ENCODE data around the gene ARHGAP44. TPM values are rescaled to one million over a fixed set of nuclear protein-coding genes. Genes with fewer than 3 reads are reported as not detected.

Gene ARHGAP44
- total RNA-seq, 1 donor from 2014 or later, result 0.79 TPM

- no peak for TF ChIP-seq CTCF (IDR thresholded peaks at IDR 0.05; ENCODE audit: insufficient read depth, low read length, severe bottlenecking)
- no peak for DNase-seq (ENCODE audit: low read depth)
Observed at GRCh38 chr17:12902046-12902445, 112.7 kb downstream of the ARHGAP44 start.

DNA sequence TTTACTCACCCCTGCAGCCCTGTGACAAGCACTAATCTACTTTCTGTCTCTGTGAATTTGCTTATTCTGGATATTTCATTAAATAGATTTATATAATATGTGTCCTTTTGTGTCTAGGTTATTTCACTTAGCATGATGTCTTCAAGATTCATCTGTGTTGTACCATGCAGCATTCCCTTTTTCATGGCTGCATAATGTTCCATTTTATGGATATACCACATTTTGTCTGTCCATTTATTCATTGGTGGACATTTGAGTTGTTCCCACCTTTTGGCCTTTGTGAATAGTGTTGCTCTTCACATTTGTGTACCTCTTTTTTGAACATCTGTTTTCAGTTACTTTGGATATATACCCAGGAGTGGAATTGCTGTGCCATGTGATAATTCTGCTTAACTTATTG, 118.2 kb downstream of the ARHGAP44 start:
- no peaks in the 10 kb centered on the region for H3K36me3 ChIP-seq (ENCODE audit: control insufficient read depth, insufficient read depth, low read length)
- FAIRE-seq (no peak), DNase-seq (ENCODE audit: low read depth) (no peak)
- no peak overlapping the region for H3K4me3 ChIP-seq (ENCODE audit: low read depth, low read length)
- TF ChIP-seq CTCF (IDR thresholded peaks at IDR 0.05; ENCODE audit: insufficient read depth, low read length, severe bottlenecking), result no peak
- no peaks in the 10 kb centered on the region for H3K27me3 ChIP-seq (ENCODE audit: control insufficient read depth, insufficient read depth, low read length)

More at GRCh38 chr17:12902046-12902445, 112.7 kb downstream of the ARHGAP44 start:
- Histone ChIP-seq H3K4me3 (ENCODE audit: low read depth, low read length) (no peak overlapping the region), H3K27me3 (ENCODE audit: control insufficient read depth, insufficient read depth, low read length) (no peaks in the 10 kb centered on the region), H3K36me3 (ENCODE audit: control insufficient read depth, insufficient read depth, low read length) (no peaks in the 10 kb centered on the region)
- no peak for FAIRE-seq

- Histone ChIP-seq H3K4me3 (ENCODE audit: low read depth, low read length) (no peak overlapping the region), H3K27me3 (ENCODE audit: control insufficient read depth, insufficient read depth, low read length) (no peaks in the 10 kb centered on the region), H3K36me3 (ENCODE audit: control insufficient read depth, insufficient read depth, low read length) (no peaks in the 10 kb centered on the region)
- FAIRE-seq, result no peak
- TF ChIP-seq CTCF (IDR thresholded peaks at IDR 0.05; ENCODE audit: insufficient read depth, low read length, severe bottlenecking), result no peak
- DNase-seq (ENCODE audit: low read depth), result no peak
Observed at GRCh38 chr17:12909046-12909445, 119.7 kb downstream of the ARHGAP44 start.

- Histone ChIP-seq H3K36me3 (ENCODE audit: control insufficient read depth, insufficient read depth, low read length) (no peaks in the 10 kb centered on the region), H3K27me3 (ENCODE audit: control insufficient read depth, insufficient read depth, low read length) (no peaks in the 10 kb centered on the region), H3K4me3 (ENCODE audit: low read depth, low read length) (no peak overlapping the region)
- TF ChIP-seq CTCF (IDR thresholded peaks at IDR 0.05; ENCODE audit: insufficient read depth, low read length, severe bottlenecking), result no peak
- DNase-seq (ENCODE audit: low read depth), result no peak
- no peak for FAIRE-seq
Observed at GRCh38 chr17:12909511-12909910, 120.2 kb downstream of the ARHGAP44 start.

DNA sequence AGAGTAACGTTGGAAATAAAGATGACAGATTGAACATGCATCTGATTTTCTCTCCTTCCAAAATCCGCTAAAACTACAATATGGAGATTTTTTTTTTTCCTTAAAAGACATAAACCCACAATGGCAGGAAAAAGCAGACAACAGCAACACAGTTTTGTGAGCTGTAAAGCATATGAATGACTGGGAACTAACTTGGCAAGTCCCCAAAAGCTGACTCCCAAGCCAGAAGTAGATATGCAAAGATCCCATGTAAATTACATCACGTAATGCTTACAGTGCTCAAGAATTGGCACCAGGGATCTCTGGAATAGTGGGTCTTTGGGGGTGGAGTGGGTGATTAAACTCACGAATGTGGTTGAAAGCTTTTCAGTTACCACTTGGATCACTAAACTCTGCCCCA, 121.9 kb downstream of the ARHGAP44 start:
- Histone ChIP-seq H3K27me3 (ENCODE audit: control insufficient read depth, insufficient read depth, low read length) (no peaks in the 10 kb centered on the region), H3K4me3 (ENCODE audit: low read depth, low read length) (no peak overlapping the region), H3K36me3 (ENCODE audit: control insufficient read depth, insufficient read depth, low read length) (no peaks in the 10 kb centered on the region)
- no peak for TF ChIP-seq CTCF (IDR thresholded peaks at IDR 0.05; ENCODE audit: insufficient read depth, low read length, severe bottlenecking)
- DNase-seq (ENCODE audit: low read depth) (no peak), FAIRE-seq (no peak)

GRCh38 chr17:12917399-12917798, 128.1 kb downstream of the ARHGAP44 start:
- no peak for TF ChIP-seq CTCF (IDR thresholded peaks at IDR 0.05; ENCODE audit: insufficient read depth, low read length, severe bottlenecking)
- Histone ChIP-seq H3K4me3 (ENCODE audit: low read depth, low read length) (no peak overlapping the region), H3K27me3 (ENCODE audit: control insufficient read depth, insufficient read depth, low read length) (no peaks in the 10 kb centered on the region), H3K36me3 (ENCODE audit: control insufficient read depth, insufficient read depth, low read length) (no peaks in the 10 kb centered on the region)
- no peak for DNase-seq (ENCODE audit: low read depth)
- no peak for FAIRE-seq

All from bronchial epithelial cell (primary cell).